ENCODE data around the gene LAT. TPM values are rescaled to one million over a fixed set of nuclear protein-coding genes. Genes with fewer than 3 reads are reported as not detected.

LAT gene
- total and polyA plus RNA-seq, 2 of the 4 experiments (the other 2 are of a cell fraction), result 0.18 to 7.4 TPM

DNA sequence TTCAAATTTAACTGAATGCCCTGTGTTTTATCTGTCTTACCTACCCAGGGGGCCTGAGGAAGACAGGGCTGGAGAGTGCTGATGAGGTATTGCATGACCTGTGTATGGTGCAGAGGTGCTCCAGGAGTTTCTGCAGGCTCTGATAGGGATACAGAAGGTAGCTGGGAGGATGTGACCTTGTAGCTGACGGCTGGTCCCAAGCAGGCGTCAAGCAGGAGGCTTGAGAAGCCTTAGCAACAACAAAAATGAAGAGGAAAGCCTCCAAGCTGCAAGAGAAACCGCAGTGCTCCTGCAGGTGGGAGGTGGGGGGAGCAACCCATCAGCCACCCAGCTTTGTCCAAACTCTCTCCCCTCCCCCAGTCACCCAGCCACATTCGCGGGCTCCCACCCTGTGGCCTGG is 40.4 kb downstream of the LAT start:
- H3K4ac ChIP-seq (ENCODE audit: low read depth, low read length), result no peak overlapping the region
- ChIA-PET CTCF (no interaction called here), POLR2A (ENCODE audit: unreplicated experiment) (no interaction called here)
- intact Hi-C loops (cut with micrococcal nuclease), result loop anchor here (10.0 kb wide), 1 partner anchor 60 kb away; no protein-coding TSS in a partner anchor
- H2AK5ac ChIP-seq (ENCODE audit: low read depth, low read length), result no peak overlapping the region
- dilution Hi-C loops (cut with HindIII; ENCODE audit: low sequenced_read_pairs, unreplicated experiment), result no loop called here
- no peak overlapping the region for H3K14ac ChIP-seq (replicated peaks; ENCODE audit: low read depth, low read length)
- no peak overlapping the region for H3K56ac ChIP-seq (ENCODE audit: extremely low read depth, insufficient read depth, low read length)
- H3K36me3 ChIP-seq (ENCODE audit: control insufficient read depth, insufficient read depth, low read length), result no peaks in the 10 kb centered on the region
- H2BK5ac ChIP-seq (ENCODE audit: low read depth, low read length, poor library complexity, severe bottlenecking), result no peak overlapping the region
- peaks cover 10% of the 10 kb centered on the region for H3K4me1 ChIP-seq (ENCODE audit: control insufficient read depth, insufficient read depth, low read length)
- no peak overlapping the region for H2BK15ac ChIP-seq (ENCODE audit: low read depth, low read length)
- no peak overlapping the region for H3K4me2 ChIP-seq (ENCODE audit: low read depth, low read length)
- no peak overlapping the region for H3K27ac ChIP-seq (ENCODE audit: insufficient read depth, low read length)
- no peak overlapping the region for H2AFZ ChIP-seq (replicated peaks; ENCODE audit: low read length, poor library complexity)
- no peaks in the 10 kb centered on the region for H3K9me3 ChIP-seq (ENCODE audit: control insufficient read depth, insufficient read depth, low read length)
- H3K18ac ChIP-seq (ENCODE audit: low read depth, low read length), result no peak overlapping the region
- no peak overlapping the region for H2BK120ac ChIP-seq (ENCODE audit: low read depth, low read length)
- TF ChIP-seq NFE2L2 (IDR thresholded peaks at IDR 0.05; ENCODE audit: low read depth, low read length), result no peak
- TF ChIP-seq RFX5 (IDR thresholded peaks at IDR 0.05; ENCODE audit: low read depth, low read length), result no peak
- TF ChIP-seq RCOR1 (IDR thresholded peaks at IDR 0.05; ENCODE audit: insufficient replicate concordance, low read length), result no peak
- no peak for TF ChIP-seq BHLHE40 (IDR thresholded peaks at IDR 0.05; ENCODE audit: low read depth, low read length)
- no peak for TF ChIP-seq MAFK (IDR thresholded peaks at IDR 0.05; ENCODE audit: low read depth, low read length)
- no peak for TF ChIP-seq SMC3 (IDR thresholded peaks at IDR 0.05; ENCODE audit: low read depth, low read length)
- no peak for TF ChIP-seq MAZ (IDR thresholded peaks at IDR 0.05; ENCODE audit: borderline replicate concordance, low read depth, low read length)
- no peak for TF ChIP-seq MXI1 (IDR thresholded peaks at IDR 0.05; ENCODE audit: borderline replicate concordance, low read depth, low read length)
- TF ChIP-seq, protein P1, sequence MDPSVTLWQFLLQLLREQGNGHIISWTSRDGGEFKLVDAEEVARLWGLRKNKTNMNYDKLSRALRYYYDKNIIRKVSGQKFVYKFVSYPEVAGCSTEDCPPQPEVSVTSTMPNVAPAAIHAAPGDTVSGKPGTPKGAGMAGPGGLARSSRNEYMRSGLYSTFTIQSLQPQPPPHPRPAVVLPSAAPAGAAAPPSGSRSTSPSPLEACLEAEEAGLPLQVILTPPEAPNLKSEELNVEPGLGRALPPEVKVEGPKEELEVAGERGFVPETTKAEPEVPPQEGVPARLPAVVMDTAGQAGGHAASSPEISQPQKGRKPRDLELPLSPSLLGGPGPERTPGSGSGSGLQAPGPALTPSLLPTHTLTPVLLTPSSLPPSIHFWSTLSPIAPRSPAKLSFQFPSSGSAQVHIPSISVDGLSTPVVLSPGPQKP (IDR thresholded peaks at IDR 0.05; ENCODE audit: borderline replicate concordance, low read depth, low read length), result no peak
- TF ChIP-seq CEBPB (IDR thresholded peaks at IDR 0.05; ENCODE audit: low read depth, low read length), result no peak
- no peak for TF ChIP-seq CHD1 (IDR thresholded peaks at IDR 0.05; ENCODE audit: low read depth, low read length)
- no peak for TF ChIP-seq FOS (IDR thresholded peaks at IDR 0.05; ENCODE audit: low read depth, low read length)
- no peak for TF ChIP-seq RAD21 (IDR thresholded peaks at IDR 0.05; ENCODE audit: low read length)
- no peaks in the 10 kb centered on the region for H4K20me1 ChIP-seq (ENCODE audit: insufficient read depth, low read length)
- in situ Hi-C loops (cut with MboI; ENCODE audit: low sequenced_read_pairs), result no loop called here
- 50% methylated on average over 2 of the region's 5 CpGs; no CpG with 5 or more reads in 1 of the 2 experiments for WGBS, 2 experiments (ENCODE audit: extremely low coverage in 2 of 2, insufficient read length in 1 of 2)
- no peak overlapping the region for H3K9ac ChIP-seq (ENCODE audit: low read depth, low read length)
- H3K79me1 ChIP-seq (ENCODE audit: low read depth in 1 of 2, low read length in 2 of 2), result no peaks in the 10 kb centered on the region
- H2AK9ac ChIP-seq (replicated peaks; ENCODE audit: low read depth, low read length, poor library complexity), result no peak overlapping the region
- no peak overlapping the region for H4K8ac ChIP-seq (ENCODE audit: low read depth in 2 of 2, low read length in 2 of 2)
- ATAC-seq (ENCODE audit: low read depth) (no peak), DNase-seq (no peak)
- no peak overlapping the region for H4K5ac ChIP-seq (ENCODE audit: low read depth, low read length)
- peaks cover 3% of the 10 kb centered on the region; the same call in 1 of the 2 replicates for H3K9me1 ChIP-seq (ENCODE audit: insufficient read depth, low read length)
- H3K23ac ChIP-seq (ENCODE audit: low read depth, low read length), result no peak overlapping the region
- no TSS peak for BruUV-seq (replicated peaks)
- no peak overlapping the region for H4K91ac ChIP-seq (ENCODE audit: insufficient read depth, low read depth, low read length)
- no peaks in the 10 kb centered on the region; the same call in 1 of the 2 replicates for H3K27me3 ChIP-seq (ENCODE audit: control insufficient read depth, insufficient read depth, low read length)
- no peak overlapping the region for H3K4me3 ChIP-seq (ENCODE audit: insufficient read depth, low read depth, low read length)
- no peak overlapping the region for H2BK20ac ChIP-seq (ENCODE audit: low read depth, low read length)
